ENCODE data around the gene CDK19. TPM values are rescaled to one million over a fixed set of nuclear protein-coding genes. Genes with fewer than 3 reads are reported as not detected.

The CDK19 gene
- total RNA-seq, 1 experiment from 2014 or later, result 7.0 TPM

- DNase-seq, result no peak
- no peak overlapping the region for H3K27ac Mint-ChIP-seq
- H3K27me3 Mint-ChIP-seq (ENCODE audit: low read depth), result no peaks in the 10 kb centered on the region; the same call in 1 of the 2 replicates
- Histone ChIP-seq H4K91ac (ENCODE audit: insufficient read length, low read depth, low read length) (no peak overlapping the region), H3K27ac (ENCODE audit: insufficient read length, low read depth, low read length) (no peak overlapping the region), H3T11ph (ENCODE audit: low read length) (no peak overlapping the region), H3K4ac (ENCODE audit: low read depth, low read length) (no peak overlapping the region), H3K18ac (ENCODE audit: insufficient read length, low read depth, low read length) (no peak overlapping the region), H2BK120ac (ENCODE audit: low read depth, low read length, poor library complexity, severe bottlenecking) (no peak overlapping the region), H4K8ac (replicated peaks; ENCODE audit: insufficient read length, low read depth, low read length) (no peak overlapping the region), H3K56ac (ENCODE audit: insufficient read length, low read depth, low read length) (no peak overlapping the region), H3K79me2 (ENCODE audit: insufficient read depth, low read length) (no peaks in the 10 kb centered on the region), H3K14ac (ENCODE audit: insufficient read depth, low read length) (no peak overlapping the region), H3K27me3 (ENCODE audit: insufficient read depth, low read length) (no peaks in the 10 kb centered on the region), H2AFZ (ENCODE audit: low read length) (no peak overlapping the region), H3K23me2 (ENCODE audit: insufficient read length, low read depth, low read length, poor library complexity, severe bottlenecking) (no peaks in the 10 kb centered on the region), H4K20me1 (ENCODE audit: control insufficient read depth, insufficient read depth, insufficient read length) (no peaks in the 10 kb centered on the region), H3K4me2 (ENCODE audit: insufficient read depth, insufficient read length, low read length) (no peak overlapping the region), H2AK5ac (ENCODE audit: insufficient read length, low read length) (no peak overlapping the region), H2BK15ac (ENCODE audit: low read depth, low read length) (no peak overlapping the region), H4K5ac (ENCODE audit: insufficient read length, low read depth, low read length) (no peak overlapping the region), H3K79me1 (ENCODE audit: insufficient read depth, low read depth, low read length, poor library complexity, severe bottlenecking) (no peaks in the 10 kb centered on the region), H3K23ac (ENCODE audit: insufficient read length, low read depth, low read length) (no peak overlapping the region), H2BK20ac (ENCODE audit: low read depth, low read length, poor library complexity, severe bottlenecking) (no peak overlapping the region), H3K4me1 (ENCODE audit: insufficient read depth, low read length) (no peaks in the 10 kb centered on the region), H2BK5ac (ENCODE audit: insufficient read length, low read length) (no peak overlapping the region), H3K9ac (ENCODE audit: extremely low read depth, insufficient read length, low read length) (no peak overlapping the region), H3K9me3 (ENCODE audit: control insufficient read depth, low read depth, low read length) (no peaks in the 10 kb centered on the region), H2BK12ac (ENCODE audit: insufficient read length, low read depth, low read length) (no peak overlapping the region)
- H3K9me3 Mint-ChIP-seq, result no peaks in the 10 kb centered on the region; a peak in 2 of 5 replicates
- no peaks in the 10 kb centered on the region for H3K36me3 Mint-ChIP-seq (ENCODE audit: insufficient read depth in 1 of 3, low read depth in 3 of 3)
- no peak overlapping the region for H3K4me3 Mint-ChIP-seq
- TF ChIP-seq CTCF (conservative IDR thresholded peaks at IDR 0.05), result no peak
- WGBS (ENCODE audit: extremely low coverage, insufficient read length, low lambda C conversion rate), result no CpG with 5 or more reads among the region's 2 CpGs
- peaks cover 11 to 16% of the 10 kb centered on the region in 2 experiments; a peak in 3 of 4 replicates for H3K4me1 Mint-ChIP-seq
Measured at GRCh38 chr6:110587328-110587727, 227.9 kb downstream of the CDK19 start.

All from H9 (cell line).